Activated CD4-positive, CD25-positive, alpha-beta regulatory T cell (primary cell): Measurements from ENCODE around the gene MEGF6.

Source experiments
- DNase-seq, 4 experiments: peaks; one replicate each; lab custom pipeline; 2025; lab: John Stamatoyannopoulos, UW

MEGF6 gene

DNA sequence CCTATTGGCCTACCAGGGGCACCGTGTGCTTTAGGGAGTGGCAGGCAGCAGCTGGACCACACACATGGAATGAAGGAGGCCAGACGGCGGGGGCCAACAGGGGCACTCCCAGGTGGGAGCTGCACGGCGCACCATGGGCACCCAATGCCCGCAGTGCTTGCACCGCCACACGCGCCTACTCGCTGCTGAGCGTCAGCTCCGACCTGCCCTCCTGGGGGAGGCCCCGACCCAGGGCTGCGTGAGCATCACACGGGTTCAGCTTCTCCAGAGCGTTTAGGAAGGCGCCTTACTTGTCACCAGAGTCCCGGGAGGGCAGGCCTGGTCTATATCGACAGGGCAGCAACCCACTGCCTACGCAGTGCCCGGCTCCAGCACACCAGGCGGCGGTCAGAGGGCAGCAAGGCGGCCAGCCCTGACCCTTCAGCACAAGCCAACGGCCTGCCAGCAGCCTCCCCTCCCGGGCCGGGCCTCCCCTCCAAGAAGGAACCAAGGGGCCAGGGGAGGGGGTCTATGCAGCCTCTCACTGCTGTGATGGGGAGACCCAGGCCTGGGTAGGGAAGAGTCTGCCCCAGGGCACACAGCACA, 91.9 kb downstream of the MEGF6 start:
- DNase-seq = no peak

DNA sequence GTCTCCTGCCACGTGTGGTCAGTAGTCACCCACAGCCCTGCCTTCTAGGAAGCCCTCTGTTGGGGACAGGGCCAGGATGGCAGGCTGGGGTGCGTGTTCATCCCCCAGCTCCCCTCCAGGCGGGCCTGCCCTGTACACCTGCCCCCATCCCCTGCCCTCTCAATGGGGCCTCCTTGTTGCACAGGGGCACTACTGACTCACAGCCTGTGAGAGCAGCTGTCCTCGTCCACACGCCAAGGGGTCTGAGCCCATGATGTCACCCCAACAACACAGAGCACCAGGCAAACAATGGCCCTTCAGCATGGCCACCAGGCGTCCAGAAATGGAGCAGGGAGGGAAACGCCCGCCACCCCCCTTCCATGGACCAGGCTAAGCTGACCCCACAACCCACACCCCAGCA, 92.6 kb downstream of the MEGF6 start:
- DNase-seq = no peak

DNA sequence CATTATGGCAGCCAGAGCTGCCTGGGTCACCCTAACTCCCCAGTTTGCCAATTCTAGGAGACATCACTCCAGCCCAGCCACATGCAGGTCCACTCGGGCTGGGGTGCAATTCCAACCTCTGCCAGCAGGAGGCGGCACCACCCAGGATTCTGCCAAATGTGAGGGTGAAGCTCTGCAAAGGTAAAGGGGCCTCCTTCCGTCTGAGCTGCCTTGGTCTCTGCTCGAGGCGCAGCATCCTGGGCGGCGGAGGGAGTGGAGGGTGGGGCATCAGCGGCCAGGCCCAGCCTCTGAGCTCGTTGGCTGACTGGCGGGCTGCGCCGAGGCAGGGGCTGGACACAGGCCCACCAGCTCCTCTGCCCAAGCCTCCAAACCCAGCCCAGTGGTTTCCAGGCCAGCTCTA, 93.1 kb downstream of the MEGF6 start:
- peak in 1 of 4 experiments; percentile 7 for DNase-seq

DNA sequence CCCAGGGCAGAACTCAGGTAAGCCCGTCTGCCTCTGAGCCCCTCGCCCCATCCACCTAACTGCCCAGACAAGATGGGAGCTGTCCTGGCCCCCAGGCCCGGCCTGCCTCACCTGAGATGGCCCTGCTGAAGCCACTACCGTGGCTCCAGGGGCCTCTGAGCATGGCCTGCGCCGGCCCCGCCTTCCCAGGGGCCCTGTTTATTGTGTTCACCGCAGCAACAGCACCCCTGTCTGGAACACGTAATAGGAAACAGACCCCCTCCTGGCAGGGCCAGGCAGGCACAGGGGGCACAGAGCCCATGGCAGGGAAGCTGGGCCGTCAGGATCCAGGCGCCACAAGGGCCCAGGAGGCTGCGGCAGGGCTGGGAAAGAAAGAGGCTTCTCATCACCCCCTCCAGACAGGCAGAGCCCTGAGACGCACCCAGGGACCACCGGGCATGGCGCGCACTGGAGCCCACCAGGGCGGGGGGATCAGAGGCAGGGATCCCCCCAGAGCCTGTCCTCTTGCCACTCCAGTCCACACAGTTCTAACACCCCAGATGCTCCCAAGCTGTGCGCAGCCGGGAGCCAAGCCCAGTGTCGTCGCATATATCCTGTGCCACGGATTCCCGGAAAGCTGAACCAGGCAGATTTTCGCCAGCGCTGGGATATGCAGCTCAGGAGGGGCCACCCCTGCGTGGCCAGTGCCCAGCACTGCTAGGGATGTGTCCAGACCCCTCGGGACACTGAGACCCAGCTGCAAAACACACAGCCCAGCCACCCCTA, 94.2 kb downstream of the MEGF6 start:
- no peak for DNase-seq

DNA sequence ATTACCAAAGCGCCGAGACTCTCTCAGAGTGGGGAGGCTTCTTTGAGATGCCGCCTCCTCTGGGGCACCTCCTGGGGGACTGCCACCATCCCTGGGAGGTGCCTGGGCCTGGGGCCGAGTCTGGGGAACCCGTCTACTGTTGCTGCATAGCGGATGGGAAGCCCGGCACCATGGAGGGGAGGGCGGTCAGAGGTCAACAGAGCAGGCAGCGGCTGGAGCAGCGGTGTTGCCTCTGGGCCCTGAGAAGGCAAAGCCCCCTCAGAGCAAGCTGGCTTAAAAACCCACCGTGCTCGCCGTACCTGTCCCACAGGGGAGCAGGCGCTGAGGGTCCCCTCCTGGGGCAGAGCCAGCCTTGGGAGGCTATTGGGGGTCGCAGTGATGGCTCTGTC, 94.8 kb downstream of the MEGF6 start:
- no peak for DNase-seq

DNA sequence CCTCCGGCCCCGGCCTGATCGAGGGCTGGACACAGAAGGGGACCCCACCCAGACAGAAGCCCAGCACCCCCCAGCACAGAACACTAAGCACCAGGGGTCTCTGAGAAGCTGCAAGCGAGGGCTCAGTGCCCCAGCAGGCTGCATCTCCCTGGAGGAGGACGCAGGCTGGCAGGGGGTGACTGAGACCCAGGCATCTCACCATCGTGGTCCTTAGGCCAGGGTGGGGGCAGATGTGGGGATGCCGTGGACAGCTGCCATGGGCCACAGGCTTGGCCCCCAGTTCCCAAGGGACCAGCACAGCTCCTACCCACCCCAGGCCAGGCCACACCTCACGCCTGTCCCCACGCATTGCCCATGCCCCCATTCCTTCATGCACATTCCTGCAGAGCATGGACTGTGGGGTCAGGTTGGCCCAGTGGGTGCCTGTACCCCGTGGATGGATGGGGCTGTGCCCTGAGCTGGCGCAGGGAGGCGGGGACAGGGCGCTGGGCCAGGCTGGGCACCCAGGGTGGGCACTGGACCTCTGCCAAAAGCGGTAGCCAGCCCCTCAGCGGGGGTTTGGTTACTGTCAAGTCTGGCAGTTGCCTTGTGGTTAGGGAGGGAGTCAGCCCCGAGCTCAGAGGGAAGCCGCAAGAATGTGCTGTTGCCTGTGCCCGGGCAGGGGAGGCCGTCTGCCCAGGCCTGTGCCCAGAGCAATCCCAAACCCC, 95.4 kb downstream of the MEGF6 start:
- DNase-seq = no peak

DNA sequence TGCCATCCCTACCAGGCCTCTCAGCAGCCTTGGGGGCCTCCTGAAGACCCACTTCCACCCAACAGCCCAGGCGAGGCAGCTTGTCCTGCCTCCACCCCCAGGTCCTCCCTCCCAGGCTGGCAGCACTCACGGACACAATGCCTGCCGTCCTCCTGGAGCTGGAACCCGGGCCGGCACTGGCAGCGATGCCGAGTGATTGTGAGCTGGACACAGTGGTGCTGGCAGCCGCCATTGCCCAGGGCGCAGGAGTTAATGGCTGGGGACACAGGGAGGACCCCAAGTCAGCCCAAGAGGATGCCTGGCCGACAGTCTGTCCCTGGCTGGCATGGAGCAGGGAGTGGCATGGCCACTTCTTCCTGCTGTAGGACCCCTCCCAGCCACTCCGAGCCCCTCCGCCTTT, 96.0 kb downstream of the MEGF6 start:
- no peak for DNase-seq

DNA sequence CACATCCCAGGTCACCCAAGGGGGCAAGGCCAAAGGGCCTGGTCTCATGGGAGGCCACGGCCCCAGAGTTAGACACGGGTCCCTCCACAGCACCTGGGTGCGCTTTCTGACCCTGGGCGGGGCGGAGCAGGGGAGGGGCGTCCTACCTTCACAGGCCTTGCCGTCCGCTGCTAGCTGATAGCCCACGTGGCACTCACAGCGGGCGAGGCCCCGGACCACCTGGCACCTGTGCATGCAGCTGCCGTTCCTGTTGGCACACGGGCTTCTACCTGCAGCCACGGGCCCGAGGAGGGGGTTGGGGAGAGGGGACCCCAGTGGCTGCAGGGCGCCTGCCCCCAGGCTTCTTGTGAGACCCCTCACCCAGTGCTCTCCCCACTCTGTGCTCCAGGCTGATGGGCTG, 96.9 kb downstream of the MEGF6 start:
- no peak for DNase-seq

DNA sequence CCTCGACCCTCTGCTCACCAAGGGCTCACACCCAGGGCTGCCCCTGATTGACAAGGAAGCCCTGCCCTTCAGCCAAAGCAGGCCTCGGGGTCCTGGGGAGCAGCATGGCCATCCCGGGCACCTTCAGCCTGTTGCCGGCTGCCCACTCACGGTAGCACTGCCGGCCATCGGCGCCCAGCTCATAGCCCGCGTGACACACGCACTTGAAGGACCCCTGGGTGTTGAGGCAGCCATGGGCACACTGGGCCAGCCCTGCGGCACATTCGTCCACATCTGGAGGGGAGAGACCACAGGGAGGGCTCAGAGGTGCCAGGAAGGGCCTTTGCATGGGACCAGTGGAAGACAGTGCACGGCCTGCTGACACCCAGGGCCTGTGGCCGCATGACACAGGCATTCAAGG, 99.5 kb downstream of the MEGF6 start:
- DNase-seq = no peak

DNA sequence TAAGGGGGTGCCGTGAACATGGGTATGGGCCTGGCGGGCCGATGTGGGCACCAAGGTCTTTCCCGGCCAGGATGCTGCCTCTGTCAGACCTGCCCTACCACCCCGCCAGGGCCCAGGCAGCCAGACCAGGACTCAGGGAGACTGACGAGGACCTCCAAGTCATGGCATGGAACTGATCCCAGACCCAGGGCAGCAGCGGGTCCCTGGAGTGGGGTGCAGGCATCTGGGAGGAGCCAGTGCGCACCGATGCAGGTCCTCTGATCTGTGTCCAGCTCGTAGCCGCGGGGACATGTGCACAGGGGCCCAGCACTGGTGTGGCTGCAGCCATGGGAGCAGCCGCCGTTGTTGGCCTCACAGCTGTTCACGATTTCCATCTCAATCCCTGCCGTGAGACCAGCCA, 100.0 kb downstream of the MEGF6 start:
- no peak for DNase-seq

DNA sequence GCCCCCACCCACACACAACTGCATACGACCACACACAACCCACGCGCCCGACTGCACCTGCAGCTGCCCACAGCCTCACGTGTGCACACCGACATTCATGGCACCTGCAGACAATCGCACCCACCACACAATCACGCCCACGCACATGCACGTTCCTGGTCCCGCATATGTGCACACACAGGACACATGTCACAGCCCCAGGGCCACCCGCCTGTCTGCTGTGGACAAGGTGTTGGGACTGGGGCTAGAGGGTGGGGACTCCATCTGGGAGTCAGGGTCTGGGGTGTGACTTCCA, 100.4 kb downstream of the MEGF6 start:
- no peak for DNase-seq

DNA sequence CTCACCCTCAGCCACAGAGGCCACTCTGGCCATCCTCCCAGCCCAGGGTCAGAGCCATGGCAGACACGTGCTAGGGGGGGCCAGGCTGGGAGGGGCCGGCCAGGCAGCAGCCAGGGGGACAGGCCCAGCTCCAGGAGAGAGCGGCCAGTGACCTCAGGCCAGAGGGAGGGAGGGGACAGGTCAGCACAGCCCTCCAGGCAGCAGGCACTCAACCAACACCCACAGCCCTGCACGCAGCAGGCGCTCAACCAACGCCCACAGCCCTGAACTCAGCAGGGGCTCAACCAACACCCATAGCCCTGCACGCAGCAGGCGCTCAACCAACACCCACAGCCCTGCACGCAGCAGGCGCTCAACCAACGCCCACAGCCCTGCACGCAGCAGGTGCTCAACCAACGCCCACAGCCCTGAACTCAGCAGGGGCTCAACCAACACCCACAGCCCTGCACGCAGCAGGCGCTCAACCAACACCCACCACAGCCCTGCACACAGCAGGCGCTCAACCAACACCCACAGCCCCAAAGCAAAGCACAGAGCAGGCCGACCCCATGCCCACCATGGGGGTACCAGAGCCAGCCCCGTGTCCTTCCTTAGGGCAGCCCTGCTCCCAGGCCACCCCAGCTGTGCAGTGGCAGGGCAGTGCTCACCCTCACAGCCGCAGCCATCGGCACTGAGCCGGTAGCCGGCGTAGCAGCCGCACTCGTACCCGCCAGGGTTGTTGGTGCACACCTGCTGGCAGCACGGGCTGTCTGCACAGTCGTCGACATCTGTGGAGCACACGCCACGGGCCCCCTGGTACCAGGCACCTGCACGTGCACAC, 101.0 kb downstream of the MEGF6 start:
- DNase-seq = no peak

DNA sequence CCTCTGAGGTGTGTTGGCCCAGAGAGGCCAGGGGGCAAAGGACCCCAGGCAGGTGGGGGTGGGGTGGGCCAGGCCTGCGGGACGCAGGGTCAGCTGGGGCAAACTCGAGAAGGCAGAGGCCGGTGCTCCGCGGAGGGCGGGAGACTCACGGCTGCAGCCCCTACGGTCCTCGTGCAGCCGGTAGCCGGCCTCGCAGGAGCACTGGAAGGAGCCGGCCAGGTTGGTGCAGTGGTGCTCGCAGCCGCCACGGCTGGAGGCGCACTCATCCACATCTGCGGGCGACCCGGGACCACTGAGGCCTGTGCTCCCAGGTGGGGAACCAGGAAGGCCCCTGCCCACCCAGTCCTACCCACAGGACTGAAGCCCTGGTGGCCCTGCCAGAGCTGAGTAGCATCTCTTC, 101.6 kb downstream of the MEGF6 start:
- no peak for DNase-seq

DNA sequence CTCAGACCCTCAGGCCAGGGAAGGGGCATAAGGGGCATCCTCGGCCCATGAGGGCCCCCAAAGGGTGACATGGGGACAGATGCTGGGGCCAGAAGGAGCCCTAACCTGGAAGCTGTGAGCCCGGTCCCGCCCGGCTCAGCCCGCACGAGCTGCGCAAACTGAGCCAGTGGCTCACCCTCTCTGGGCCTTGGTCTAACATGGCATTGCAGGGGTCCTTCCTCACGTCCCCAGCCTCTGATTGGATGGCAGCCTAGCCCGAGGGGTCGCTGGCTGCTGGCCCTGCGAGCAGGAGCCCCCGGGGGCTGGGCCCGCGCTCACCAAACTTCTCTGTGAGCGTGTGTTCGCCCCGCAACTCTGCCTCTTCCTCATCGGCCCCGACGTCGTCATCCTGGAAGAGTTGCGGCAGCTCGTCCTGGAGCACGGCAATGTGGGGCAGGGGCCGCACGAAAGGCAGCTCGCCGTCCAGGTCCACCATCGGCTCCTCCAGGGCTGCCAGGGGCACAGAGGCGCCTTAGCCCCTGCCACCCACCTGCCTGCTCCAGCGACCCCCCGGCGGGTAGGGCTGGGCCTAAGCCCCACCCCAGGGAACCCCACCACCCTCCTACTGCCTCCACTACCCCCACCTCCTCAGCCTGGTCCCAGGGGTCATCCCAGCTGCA, 102.4 kb downstream of the MEGF6 start:
- DNase-seq = no peak

DNA sequence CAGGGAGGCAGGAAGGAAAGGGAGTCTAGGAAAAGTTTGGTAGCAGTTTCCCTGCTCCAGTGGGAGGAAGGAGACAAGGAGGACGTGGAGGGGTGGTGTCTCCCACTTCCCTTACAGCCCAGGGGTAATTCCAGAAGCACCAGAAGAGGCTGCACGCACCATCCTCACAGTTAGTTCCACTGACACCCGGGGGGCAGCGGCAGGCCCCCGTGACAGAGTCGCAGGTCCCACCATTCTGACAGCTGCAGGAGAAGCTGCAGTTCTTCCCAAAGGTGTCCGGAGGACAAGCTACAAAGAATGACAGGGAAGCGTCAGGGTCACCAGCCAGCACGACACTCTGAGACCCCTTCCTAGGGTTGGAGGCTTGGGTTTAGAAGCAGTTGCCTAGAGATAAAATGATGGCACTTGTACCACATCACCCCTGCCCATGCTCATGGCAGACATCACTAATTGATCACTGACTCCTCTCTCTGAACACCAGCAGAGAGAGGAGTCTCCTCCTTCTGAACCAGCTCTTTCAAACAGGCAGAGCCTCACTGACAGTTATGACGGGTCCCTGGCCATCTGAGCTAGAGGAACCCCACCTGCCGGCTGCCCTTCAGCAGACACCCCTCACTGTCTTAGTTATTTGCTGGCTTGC, 103.6 kb downstream of the MEGF6 start:
- no peak for DNase-seq

DNA sequence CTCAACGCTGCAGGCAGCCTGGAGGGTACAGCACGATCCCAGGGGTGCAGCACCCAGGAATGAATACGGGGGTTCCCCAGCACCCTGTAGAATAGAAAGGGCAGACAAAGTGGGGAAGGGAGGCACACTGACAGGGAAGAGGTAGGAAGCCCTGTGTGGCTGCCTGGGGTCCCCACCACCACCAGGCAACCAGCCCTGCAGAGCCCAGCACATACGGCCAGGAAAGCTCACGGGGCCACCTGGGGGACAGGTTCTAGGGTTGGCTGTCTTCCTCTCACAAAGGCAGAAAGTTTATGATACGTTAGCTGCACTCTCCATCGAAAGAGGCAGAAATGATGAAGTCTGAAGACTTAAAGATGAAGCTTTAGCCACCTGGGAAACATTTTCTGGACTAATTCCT, 104.4 kb downstream of the MEGF6 start:
- no peak for DNase-seq

DNA sequence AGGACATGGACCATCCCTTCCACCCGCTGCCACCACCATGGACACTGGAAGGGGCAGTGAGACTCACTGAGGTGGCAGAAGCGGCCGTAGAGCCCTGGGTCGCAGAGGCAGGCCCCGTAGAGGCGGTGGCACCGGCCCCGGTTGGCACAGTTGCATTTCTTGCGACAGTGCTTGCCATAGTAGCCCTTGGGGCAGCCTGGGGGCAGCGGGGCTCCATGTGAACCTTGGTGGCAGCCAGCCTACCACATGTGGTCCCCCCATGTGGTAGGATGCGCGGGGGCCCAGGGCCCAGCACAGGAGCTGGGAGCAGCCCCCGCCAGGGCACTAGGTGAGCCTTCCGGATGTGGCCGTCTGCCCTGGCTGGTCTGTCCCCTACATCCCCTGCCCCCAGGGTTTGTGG, 105.3 kb downstream of the MEGF6 start:
- DNase-seq = no peak

DNA sequence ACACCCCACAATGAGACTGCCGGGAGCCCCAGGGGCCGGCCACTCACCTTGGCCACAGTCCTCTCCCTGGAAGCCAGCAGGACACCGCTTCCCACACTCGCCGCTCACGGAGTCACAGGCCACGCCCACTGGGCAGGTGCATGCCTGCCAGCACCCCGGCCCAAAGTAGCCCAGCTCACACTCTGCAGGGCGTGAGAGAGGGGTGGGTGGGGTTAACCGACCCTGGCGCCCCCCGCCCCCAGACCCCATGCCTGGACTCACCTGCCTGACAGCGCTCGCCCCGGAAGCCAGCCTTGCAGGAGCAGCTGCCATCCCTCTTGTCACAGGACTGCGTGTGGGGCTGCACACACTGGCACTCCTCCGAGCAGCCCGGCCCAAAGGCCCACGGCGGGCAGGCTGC, 106.1 kb downstream of the MEGF6 start:
- DNase-seq = no peak

DNA sequence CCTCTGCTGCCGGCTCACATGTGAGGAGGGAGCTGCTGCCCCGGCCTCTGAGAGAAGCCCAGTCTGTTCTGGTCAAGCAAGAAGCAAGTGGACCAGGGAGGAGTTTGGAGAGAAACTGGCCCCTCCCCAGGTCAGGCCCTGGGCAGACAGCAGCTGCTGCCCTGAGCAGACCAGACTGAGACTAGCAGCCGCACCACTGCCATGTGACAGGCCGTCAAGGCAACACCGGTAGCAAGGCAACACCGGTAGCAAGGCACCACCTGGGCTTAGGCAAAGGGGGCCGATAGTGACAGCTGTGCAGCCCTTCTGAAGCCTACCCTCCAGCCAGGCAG, 106.5 kb downstream of the MEGF6 start:
- no peak for DNase-seq

DNA sequence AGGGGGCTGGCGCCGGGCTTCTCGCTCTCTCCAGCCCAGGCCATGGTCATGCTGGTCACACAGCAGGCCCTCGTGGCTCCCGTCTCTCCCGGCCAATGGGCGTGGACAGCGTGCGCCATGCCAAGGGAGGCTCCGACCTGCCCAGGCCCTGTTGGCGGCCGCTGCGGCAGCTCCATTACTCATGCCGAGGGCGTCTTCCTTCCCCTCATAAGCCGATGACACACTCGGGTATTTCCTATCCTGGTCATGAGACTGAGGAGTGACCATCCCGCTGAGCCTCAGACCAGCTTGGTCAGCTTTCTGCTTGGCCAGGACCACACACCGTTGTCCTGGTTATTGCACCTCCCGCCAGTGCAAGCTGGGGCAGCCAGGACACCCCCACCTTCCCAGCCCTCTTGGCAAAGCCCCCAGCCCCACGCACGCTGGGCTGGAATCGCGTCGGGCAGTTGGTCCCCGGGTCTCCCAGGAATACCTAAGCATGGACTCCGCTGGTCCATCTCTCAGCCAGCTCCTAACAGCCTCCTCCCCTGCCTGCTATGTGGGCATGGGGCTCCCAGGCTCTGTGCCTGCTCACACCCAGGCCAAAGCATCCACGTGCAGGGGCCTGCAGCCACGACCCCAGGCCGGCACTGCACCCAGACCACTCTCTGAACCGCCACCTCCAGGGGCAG, 107.0 kb downstream of the MEGF6 start:
- DNase-seq = no peak

DNA sequence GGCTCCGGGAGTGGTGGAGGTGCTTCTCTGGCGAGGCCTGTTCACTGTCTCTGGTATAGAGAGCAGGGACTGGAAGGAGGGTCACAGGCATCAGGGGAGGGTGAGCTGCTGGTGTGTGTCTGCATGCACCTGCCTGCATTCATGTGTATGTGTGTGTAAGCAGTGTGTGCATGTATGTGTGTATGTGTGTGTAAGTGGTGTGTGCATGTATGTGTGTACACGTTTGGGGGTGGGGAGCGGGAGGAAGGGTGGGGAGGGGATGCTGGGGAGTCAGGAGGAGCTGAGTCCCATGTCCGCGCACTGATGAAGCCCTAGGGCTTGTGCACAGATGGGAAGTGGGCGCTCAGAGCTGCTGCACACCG, 107.8 kb downstream of the MEGF6 start:
- no peak for DNase-seq
